Epithelial cell of esophagus (primary cell): ENCODE data around the gene PARP12.

Source experiments
- DNase-seq: peaks from one replicate; pipeline ENCODE4 v3.0.0; 2010; ENCODE audit warnings: low read depth
- H3K4me3 ChIP-seq: 2 replicates; pipeline ENCODE4 v1.5.1; 2011; ENCODE audit warnings: mild to moderate bottlenecking, low read length, control low read depth
- TF ChIP-seq, protein P1 (sequence below): IDR thresholded peaks from 2 replicates; pipeline ENCODE4 v1.5.1; 2011; ENCODE audit warnings: low read depth, mild to moderate bottlenecking, low read length, control low read depth, inconsistent platforms; ENCODE audit not compliant: insufficient read depth; ENCODE audit errors: missing control alignments

The PARP12 gene

DNA sequence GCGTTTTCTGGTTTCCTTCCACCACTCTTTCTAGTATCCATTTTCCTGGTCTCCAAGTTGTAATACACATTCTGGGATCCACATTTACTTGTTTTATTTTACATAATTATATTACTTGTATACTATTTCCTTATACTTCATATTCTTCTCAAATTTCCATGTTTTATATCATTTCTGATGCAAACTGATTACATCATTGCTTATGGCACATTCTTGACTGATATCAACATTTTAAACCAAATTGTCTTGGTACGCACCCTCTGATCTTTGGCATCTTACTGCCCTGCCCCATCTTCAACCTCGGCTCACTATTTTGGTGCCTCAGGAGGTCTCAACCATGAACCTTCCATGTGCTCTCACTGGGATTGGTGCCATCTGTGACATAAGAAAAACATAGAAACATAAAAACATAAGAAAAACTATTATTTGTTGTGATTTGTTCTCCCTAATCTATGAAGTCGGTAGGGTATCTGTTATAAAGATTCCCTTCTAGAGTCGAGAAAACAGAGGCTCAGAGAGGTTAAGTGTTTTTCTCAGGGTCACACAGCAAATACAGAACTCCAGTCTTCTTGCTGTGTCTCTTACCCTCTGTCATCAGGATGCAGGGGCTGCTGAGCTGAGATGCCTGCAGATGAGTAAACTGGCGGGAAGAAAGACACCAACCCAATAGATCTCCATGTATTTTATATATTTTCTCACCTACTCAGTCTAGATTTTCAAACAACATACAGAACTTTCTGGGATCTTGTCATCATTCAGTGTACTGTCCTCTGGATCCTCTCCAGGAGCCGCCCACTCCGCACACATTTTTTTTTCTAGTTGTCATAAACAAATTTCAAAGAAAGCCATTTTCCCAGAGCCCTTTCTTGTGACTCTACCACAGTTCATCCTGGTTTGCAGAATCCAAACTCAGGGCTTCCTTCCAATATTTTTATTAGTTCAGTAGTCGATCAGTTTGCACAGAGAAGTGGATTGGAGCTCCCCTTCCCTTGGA is 79.5 kb downstream of the PARP12 start:
- TF ChIP-seq, protein P1, sequence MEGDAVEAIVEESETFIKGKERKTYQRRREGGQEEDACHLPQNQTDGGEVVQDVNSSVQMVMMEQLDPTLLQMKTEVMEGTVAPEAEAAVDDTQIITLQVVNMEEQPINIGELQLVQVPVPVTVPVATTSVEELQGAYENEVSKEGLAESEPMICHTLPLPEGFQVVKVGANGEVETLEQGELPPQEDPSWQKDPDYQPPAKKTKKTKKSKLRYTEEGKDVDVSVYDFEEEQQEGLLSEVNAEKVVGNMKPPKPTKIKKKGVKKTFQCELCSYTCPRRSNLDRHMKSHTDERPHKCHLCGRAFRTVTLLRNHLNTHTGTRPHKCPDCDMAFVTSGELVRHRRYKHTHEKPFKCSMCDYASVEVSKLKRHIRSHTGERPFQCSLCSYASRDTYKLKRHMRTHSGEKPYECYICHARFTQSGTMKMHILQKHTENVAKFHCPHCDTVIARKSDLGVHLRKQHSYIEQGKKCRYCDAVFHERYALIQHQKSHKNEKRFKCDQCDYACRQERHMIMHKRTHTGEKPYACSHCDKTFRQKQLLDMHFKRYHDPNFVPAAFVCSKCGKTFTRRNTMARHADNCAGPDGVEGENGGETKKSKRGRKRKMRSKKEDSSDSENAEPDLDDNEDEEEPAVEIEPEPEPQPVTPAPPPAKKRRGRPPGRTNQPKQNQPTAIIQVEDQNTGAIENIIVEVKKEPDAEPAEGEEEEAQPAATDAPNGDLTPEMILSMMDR = no peak
- no peak for DNase-seq
- H3K4me3 ChIP-seq = no peak overlapping the region

DNA sequence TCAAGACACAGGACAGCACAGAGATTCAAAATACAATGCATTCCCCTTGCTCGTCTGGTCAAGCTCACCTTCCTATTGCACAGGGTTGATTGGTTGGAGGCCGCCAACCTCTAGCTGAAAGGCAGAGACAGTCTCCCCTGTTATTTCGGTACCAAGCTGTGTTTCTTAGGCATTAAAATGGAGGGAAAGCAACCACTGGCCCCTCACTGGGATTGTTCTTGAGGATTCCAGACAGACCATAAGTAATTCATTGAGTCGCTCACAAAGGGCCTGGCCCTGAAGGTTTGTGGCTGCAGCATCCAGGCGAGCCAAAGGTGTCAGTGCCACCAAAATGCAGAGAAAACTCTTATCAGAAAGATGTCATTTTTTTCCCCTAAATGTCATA is 81.2 kb downstream of the PARP12 start:
- H3K4me3 ChIP-seq = no peak overlapping the region
- TF ChIP-seq, protein P1 = no peak
- no peak for DNase-seq

DNA sequence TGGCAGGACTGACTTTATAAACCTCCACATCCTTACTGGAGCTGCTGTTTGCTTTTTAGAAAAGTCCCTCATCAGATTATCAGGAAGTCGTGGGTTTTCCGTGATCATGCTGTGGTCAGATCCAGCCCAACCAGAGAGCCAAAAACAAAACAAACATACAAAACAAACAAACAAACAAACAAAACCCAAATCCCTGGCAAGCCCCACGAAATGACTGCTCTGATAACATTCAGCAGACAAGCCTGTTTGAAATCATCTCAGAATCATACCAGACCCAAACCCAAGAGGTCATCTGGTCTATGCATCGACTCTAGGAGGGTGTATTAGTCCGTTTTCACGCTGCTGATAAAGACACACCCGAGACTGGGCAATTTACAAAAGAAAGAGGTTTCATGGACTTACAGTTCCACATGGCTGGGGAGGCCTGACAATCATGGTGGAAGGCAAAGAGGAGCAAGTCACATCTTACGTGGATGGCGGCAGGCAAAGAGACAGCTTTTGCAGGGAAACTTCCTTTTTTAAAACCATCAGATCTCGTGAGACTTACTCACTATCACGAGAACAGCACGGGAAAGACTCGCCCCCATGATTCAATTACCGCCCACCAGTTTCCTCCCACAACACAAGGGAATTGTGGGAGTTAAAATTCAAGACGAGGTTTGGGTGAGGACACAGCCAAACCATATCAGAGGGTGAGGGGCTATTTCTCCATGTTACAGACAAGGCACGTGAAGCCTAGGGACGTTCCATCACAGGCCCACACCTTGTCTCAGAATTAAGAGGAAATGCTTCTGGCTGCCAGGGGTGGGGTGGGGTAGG is 85.7 kb downstream of the PARP12 start:
- TF ChIP-seq, protein P1 = no peak
- DNase-seq = no peak
- no peak overlapping the region for H3K4me3 ChIP-seq

DNA sequence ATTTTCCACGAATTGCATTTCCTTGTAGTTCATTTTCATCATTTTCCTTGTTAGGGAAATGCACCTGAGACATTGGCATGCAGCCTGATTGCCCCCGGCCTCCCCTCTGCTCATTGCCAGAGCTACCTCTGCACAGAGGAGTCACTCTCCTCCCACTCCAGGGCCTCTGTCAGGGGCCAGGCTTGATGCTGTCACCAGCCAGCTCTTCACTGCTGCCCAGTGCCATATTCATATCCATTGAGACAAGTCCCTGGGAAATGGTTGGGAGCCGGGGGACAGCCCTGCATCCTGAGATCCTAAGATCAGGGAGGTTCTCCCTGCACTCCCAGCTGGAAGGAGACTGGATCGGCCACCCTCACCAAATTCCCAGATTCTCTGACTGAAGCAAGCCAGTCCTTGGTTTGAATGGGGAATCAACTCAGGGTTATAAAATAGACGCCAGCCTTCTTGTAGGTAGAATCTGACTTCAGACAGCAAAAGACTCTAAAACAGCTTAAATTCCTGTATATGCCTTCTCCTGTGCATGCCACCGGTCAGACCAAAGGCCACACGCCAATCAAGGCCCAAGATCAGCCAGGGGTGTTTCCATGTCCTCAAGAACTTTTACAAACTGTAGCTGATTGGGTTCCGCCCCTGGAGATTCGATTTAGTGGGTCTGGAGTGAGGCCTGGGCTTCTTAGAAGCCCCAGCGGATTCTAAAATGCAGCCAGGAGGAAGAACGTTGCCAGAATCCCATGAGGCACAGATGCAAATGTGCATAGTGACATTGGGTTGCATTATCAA is 86.5 kb downstream of the PARP12 start:
- TF ChIP-seq, protein P1 = no peak
- H3K4me3 ChIP-seq = no peak overlapping the region
- DNase-seq = no peak

DNA sequence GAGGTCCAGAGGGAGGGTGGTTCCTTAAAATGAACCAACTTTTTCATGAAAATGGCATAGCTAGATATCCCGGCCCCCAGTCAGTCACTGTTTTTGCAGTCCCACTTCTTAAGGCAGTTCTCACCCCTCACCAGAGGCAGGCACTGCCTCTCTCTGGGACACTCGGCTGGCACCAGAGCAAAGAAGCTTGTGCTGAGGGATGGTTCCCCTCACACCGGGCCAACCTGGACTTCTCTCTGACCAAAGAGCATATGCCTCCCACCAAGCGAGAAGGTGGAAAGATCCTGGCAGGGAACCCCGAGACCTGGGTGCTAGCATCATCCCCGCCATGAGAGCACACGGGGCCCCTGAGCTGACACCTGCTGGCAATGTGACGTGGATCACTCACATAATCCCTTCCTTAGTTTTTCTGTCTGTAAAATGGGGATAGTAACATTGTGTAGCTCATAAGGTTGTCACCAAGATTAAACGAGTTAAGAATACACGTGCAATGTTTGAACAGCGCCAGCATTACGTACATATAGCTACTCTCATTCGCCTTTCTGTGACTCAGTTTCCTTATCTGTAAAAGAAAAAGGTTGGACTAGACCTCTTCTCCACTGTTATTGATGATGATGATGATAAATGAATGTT is 88.5 kb downstream of the PARP12 start:
- TF ChIP-seq, protein P1 = no peak
- H3K4me3 ChIP-seq = no peak overlapping the region
- no peak for DNase-seq
